Progenitor cell of endocrine pancreas (in vitro differentiated cells): ENCODE data around the gene CRYBG2. TPM values are rescaled to one million over a fixed set of nuclear protein-coding genes. Genes with fewer than 3 reads are reported as not detected.

Experiments used
- DNase-seq: peaks from one replicate; pipeline ENCODE4 v3.0.0; 2021; ENCODE audit warnings: low spot score; ENCODE audit not compliant: unreplicated experiment
- H3K27ac Mint-ChIP-seq: 2 replicates; pipeline ENCODE4 v1.8.0; 2021; ENCODE audit warnings: mild to moderate bottlenecking, moderate library complexity, mixed read lengths
- H3K27me3 Mint-ChIP-seq: 2 replicates; pipeline ENCODE4 v1.8.0; 2021; ENCODE audit warnings: mixed read lengths
- H3K36me3 Mint-ChIP-seq: 2 replicates; pipeline ENCODE4 v1.8.0; 2022; ENCODE audit warnings: mixed read lengths; ENCODE audit not compliant: insufficient read depth
- H3K4me1 Mint-ChIP-seq: 2 replicates; pipeline ENCODE4 v1.8.0; 2021; ENCODE audit warnings: low read depth, mixed read lengths
- H3K4me3 Mint-ChIP-seq: 2 replicates; pipeline ENCODE4 v1.8.0; 2021; ENCODE audit warnings: low read depth, mild to moderate bottlenecking, moderate library complexity, mixed read lengths
- H3K9me3 Mint-ChIP-seq: 2 replicates; pipeline ENCODE4 v1.8.0; 2021; ENCODE audit warnings: low read depth, mixed read lengths
- CTCF ChIP-seq: fragments of 200-600 bp; sonication (generic); IDR thresholded peaks from one replicate; pipeline ENCODE4 v1.5.0; 2021; ENCODE audit warnings: antibody characterized with exemption, mild to moderate bottlenecking; ENCODE audit not compliant: unreplicated experiment
- total RNA-seq: library from RNA; stranded (reverse); gene quantifications from 2 replicates; pipeline ENCODE4 v1.2.1, GENCODE V29; 2021

Gene CRYBG2
- total RNA-seq, 1 donor from 2014 or later, result 13.8 TPM

GRCh38 chr1:26368006-26368405 lies 14.1 kb upstream of the CRYBG2 start:
- Mint-ChIP-seq H3K36me3 (no peaks in the 10 kb centered on the region), H3K4me1 (no peaks in the 10 kb centered on the region), H3K27me3 (peaks cover 23% of the 10 kb centered on the region), H3K4me3 (no peak overlapping the region), H3K9me3 (no peaks in the 10 kb centered on the region), H3K27ac (no peak overlapping the region)
- no peak for TF ChIP-seq CTCF
- no peak for DNase-seq

- Mint-ChIP-seq H3K36me3 (no peaks in the 10 kb centered on the region), H3K27ac (no peak overlapping the region), H3K4me1 (no peaks in the 10 kb centered on the region), H3K27me3 (peaks cover 26% of the 10 kb centered on the region), H3K4me3 (no peak overlapping the region), H3K9me3 (no peaks in the 10 kb centered on the region)
- TF ChIP-seq CTCF, result no peak
- no peak for DNase-seq
These were observed 13.5 kb upstream of the CRYBG2 start for GRCh38 chr1:26367441-26367840.

- Mint-ChIP-seq H3K27ac (no peak overlapping the region), H3K4me3 (no peak overlapping the region)
- DNase-seq, result no peak
These were observed 11.0 kb upstream of the CRYBG2 start for GRCh38 chr1:26364956-26365355.

GRCh38 chr1:26363549-26364448 lies 9.9 kb upstream of the CRYBG2 start:
- Mint-ChIP-seq H3K27ac (no peak overlapping the region), H3K4me1 (peaks cover 7% of the 10 kb centered on the region), H3K4me3 (no peak overlapping the region), H3K27me3 (peaks cover 57% of the 10 kb centered on the region), H3K9me3 (no peaks in the 10 kb centered on the region), H3K36me3 (no peaks in the 10 kb centered on the region)
- DNase-seq, result peak; percentile 87
- peak; percentile 99 for TF ChIP-seq CTCF

More at GRCh38 chr1:26364956-26365355, 11.0 kb upstream of the CRYBG2 start:
- TF ChIP-seq CTCF, result no peak
- Mint-ChIP-seq H3K9me3 (no peaks in the 10 kb centered on the region), H3K27me3 (peaks cover 46% of the 10 kb centered on the region), H3K36me3 (no peaks in the 10 kb centered on the region), H3K4me1 (peaks cover 3% of the 10 kb centered on the region)

GRCh38 chr1:26362331-26362730 lies 8.4 kb upstream of the CRYBG2 start:
- DNase-seq, result no peak
- Mint-ChIP-seq H3K27me3 (peaks cover 66% of the 10 kb centered on the region), H3K27ac (no peak overlapping the region), H3K4me1 (peaks cover 10% of the 10 kb centered on the region), H3K9me3 (no peaks in the 10 kb centered on the region), H3K36me3 (no peaks in the 10 kb centered on the region), H3K4me3 (no peak overlapping the region)
- TF ChIP-seq CTCF, result no peak
